HCT116 (cell line): Measurements from ENCODE around the gene PCDH9. TPM values are rescaled to one million over a fixed set of nuclear protein-coding genes. Genes with fewer than 3 reads are reported as not detected.

ENCODE experiments used
- ATAC-seq: fragments of 200-7000 bp; cut with Tn5 transposase; 2 replicates; pipeline ENCODE4 v1.9.1; 2020; ENCODE audit warnings: mild to moderate bottlenecking, moderate library complexity
- BruUV-seq: library from RNA; stranded (reverse); fragments of 400-500 nt; replicated peaks from 2 replicates; lab custom pipeline; 2021; lab: Mats Ljungman, UMichigan
- CTCF ChIA-PET: fragments of 300-600 bp; sonication (Branson Sonifier 250); formaldehyde crosslinking; loops from one replicate; lab custom pipeline; 2021; ENCODE audit warnings: antibody characterized with exemption; lab: Charles Lee
- POLR2A ChIA-PET: fragments of 300-600, 350-600 bp; sonication (Branson Sonifier 250); formaldehyde crosslinking; loops from one replicate; lab custom pipeline; 2021; ENCODE audit warnings: antibody characterized with exemption; lab: Charles Lee
- RAD21 ChIA-PET, 2 experiments: fragments of 300-600 bp; sonication (Branson Sonifier 250); formaldehyde crosslinking; loops; one replicate each; lab custom pipeline; 2023; ENCODE audit warnings: low total read pairs in 2 of 2; ENCODE audit not compliant: uncharacterized antibody in 2 of 2, unreplicated experiment in 2 of 2, low non-redundant PET in 1 of 2; lab: Charles Lee
- DNase-seq: peaks from one replicate; pipeline ENCODE4 v3.0.0-alpha.2; 2010; ENCODE audit warnings: low read depth, low spot score
- H2AFZ ChIP-seq: fragments of 200-600 bp; shearing (Covaris generic), sonication (generic); 2 replicates; pipeline ENCODE4 v1.6.1; 2017; ENCODE audit warnings: low read depth, mixed run types, mixed read lengths, antibody characterized with exemption, low read length; ENCODE audit not compliant: poor library complexity, severe bottlenecking
- H3K27ac ChIP-seq: 2 replicates; pipeline ENCODE4 v1.5.1; 2012; ENCODE audit warnings: low read depth, low read length
- H3K27me3 ChIP-seq: fragments of 200-600 bp; sonication (generic); 2 replicates; pipeline ENCODE4 v1.6.1; 2016; ENCODE audit warnings: mixed run types, low read length, mixed read lengths; ENCODE audit not compliant: insufficient read depth
- H3K36me3 ChIP-seq, 2 experiments: fragments of 200-500 bp in 1 of 2; fragments of 200-600 bp in 1 of 2; sonication (Bioruptor generic) in 1 of 2; sonication (generic) in 1 of 2; 2 replicates each; pipeline versions ENCODE4 v1.5.1 to v1.6.1; 2014 to 2016; ENCODE audit warnings: low read length in 2 of 2, inconsistent platforms in 1 of 2, mixed read lengths in 1 of 2, mixed run types in 1 of 2; ENCODE audit not compliant: insufficient read depth in 2 of 2, control insufficient read depth in 1 of 2
- H3K4me1 ChIP-seq, 2 experiments: fragments of 200-600 bp in 1 of 2; sonication (generic) in 1 of 2; 2 replicates each; pipeline versions ENCODE4 v1.5.1 to v1.6.1; 2012 to 2017; ENCODE audit warnings: low read length in 2 of 2, inconsistent platforms in 1 of 2, mild to moderate bottlenecking in 1 of 2, mixed read lengths in 1 of 2, mixed run types in 1 of 2, moderate library complexity in 1 of 2; ENCODE audit not compliant: insufficient read depth in 2 of 2, control insufficient read depth in 1 of 2
- H3K4me2 ChIP-seq: fragments of 200-600 bp; sonication (generic); 2 replicates; pipeline ENCODE4 v1.6.1; 2017; ENCODE audit warnings: mixed run types, low read length, mixed read lengths
- H3K4me3 ChIP-seq, 2 experiments: fragments of 200-600 bp in 1 of 2; sonication (generic) in 1 of 2; replicated peaks in 1 of 2; 2 replicates each; pipeline ENCODE4 v1.5.1; 2011 to 2016; ENCODE audit warnings: low read length in 2 of 2, control low read depth in 1 of 2, low read depth in 1 of 2, mild to moderate bottlenecking in 1 of 2, mixed read lengths in 1 of 2, mixed run types in 1 of 2
- H3K79me2 ChIP-seq: fragments of 200-600 bp; sonication (generic); 2 replicates; pipeline ENCODE4 v1.6.1; 2017; ENCODE audit warnings: mild to moderate bottlenecking, mixed run types, low read length, moderate library complexity, mixed read lengths; ENCODE audit not compliant: insufficient read depth
- H3K9ac ChIP-seq: fragments of 200-600 bp; sonication (generic); 2 replicates; pipeline ENCODE4 v1.6.1; 2016; ENCODE audit warnings: low read length, mixed read lengths
- H3K9me2 ChIP-seq: fragments of 200-600 bp; sonication (generic), shearing (Covaris generic); 2 replicates; pipeline ENCODE4 v1.6.1; 2017; ENCODE audit warnings: mixed run types, mild to moderate bottlenecking, moderate library complexity; ENCODE audit not compliant: insufficient read depth
- H3K9me3 ChIP-seq, 2 experiments: fragments of 200-500 bp in 1 of 2; fragments of 200-600 bp in 1 of 2; sonication (Bioruptor generic) in 1 of 2; sonication (generic) in 1 of 2; 2 replicates each; pipeline ENCODE4 v1.6.1; 2014 to 2017; ENCODE audit warnings: low read length in 2 of 2, mixed read lengths in 2 of 2, inconsistent platforms in 1 of 2, low read depth in 1 of 2, mild to moderate bottlenecking in 1 of 2, mixed run types in 1 of 2, moderate library complexity in 1 of 2; ENCODE audit not compliant: control insufficient read depth in 1 of 2, insufficient read depth in 1 of 2
- H4K20me1 ChIP-seq: fragments of 200-600 bp; sonication (generic), shearing (Covaris generic); 2 replicates; pipeline ENCODE4 v1.6.1; 2017; ENCODE audit warnings: mixed run types, mild to moderate bottlenecking, moderate library complexity; ENCODE audit not compliant: insufficient read depth
- CBX3 ChIP-seq: IDR thresholded peaks from 2 replicates; pipeline ENCODE4 v1.6.1; 2012; ENCODE audit warnings: low read depth
- CEBPB ChIP-seq: IDR thresholded peaks from 2 replicates; pipeline ENCODE4 v1.6.1; 2012; ENCODE audit warnings: low read depth
- CTCF ChIP-seq, 3 experiments: fragments of 200-600 bp in 1 of 3; sonication (generic) in 1 of 3; IDR thresholded peaks in 2 of 3; conservative IDR thresholded peaks in 1 of 3; 2 replicates each; pipeline ENCODE4 v1.5.1; 2012 to 2017; ENCODE audit warnings: low read depth in 2 of 3, low read length in 2 of 3, antibody characterized with exemption in 1 of 3, borderline replicate concordance in 1 of 3, control low read depth in 1 of 3, mild to moderate bottlenecking in 1 of 3, mixed read lengths in 1 of 3, mixed run types in 1 of 3, moderate library complexity in 1 of 3; ENCODE audit not compliant: insufficient read depth in 1 of 3
- EGR1 ChIP-seq: IDR thresholded peaks from 2 replicates; pipeline ENCODE4 v1.6.1; 2012; ENCODE audit warnings: low read depth
- ELF1 ChIP-seq: IDR thresholded peaks from 2 replicates; pipeline ENCODE4 v1.6.1; 2012; ENCODE audit warnings: low read depth, borderline replicate concordance
- FOSL1 ChIP-seq: IDR thresholded peaks from 2 replicates; pipeline ENCODE4 v1.6.1; 2012; ENCODE audit warnings: low read depth
- JUND ChIP-seq: IDR thresholded peaks from 2 replicates; pipeline ENCODE4 v1.6.1; 2012
- POLR2A ChIP-seq: IDR thresholded peaks from 2 replicates; pipeline ENCODE4 v1.7.0; 2011; ENCODE audit warnings: borderline replicate concordance; ENCODE audit not compliant: insufficient read depth, insufficient read length; ENCODE audit errors: extremely low read depth
- POLR2AphosphoS5 ChIP-seq: IDR thresholded peaks from 2 replicates; pipeline ENCODE4 v1.6.1; 2011; ENCODE audit warnings: mild to moderate bottlenecking, low read depth, low read length, moderate library complexity
- RAD21 ChIP-seq: IDR thresholded peaks from 2 replicates; pipeline ENCODE4 v1.6.1; 2012; ENCODE audit warnings: low read depth, mild to moderate bottlenecking
- REST ChIP-seq: IDR thresholded peaks from 2 replicates; pipeline ENCODE4 v1.6.1; 2012; ENCODE audit warnings: low read depth
- SIN3A ChIP-seq: IDR thresholded peaks from 2 replicates; pipeline ENCODE4 v1.6.1; 2012; ENCODE audit warnings: low read depth
- SP1 ChIP-seq: IDR thresholded peaks from 2 replicates; pipeline ENCODE4 v1.6.1; 2012; ENCODE audit warnings: low read depth
- SRF ChIP-seq: IDR thresholded peaks from 2 replicates; pipeline ENCODE4 v1.6.1; 2012; ENCODE audit warnings: low read depth
- TCF7L2 ChIP-seq: IDR thresholded peaks from 2 replicates; pipeline ENCODE4 v1.7.0; 2011; ENCODE audit warnings: borderline replicate concordance, inconsistent platforms; ENCODE audit not compliant: insufficient read depth, insufficient read length; ENCODE audit errors: extremely low read depth
- YY1 ChIP-seq: IDR thresholded peaks from 2 replicates; pipeline ENCODE4 v1.6.1; 2011; ENCODE audit warnings: low read length, low read depth, moderate library complexity, mild to moderate bottlenecking; ENCODE audit not compliant: insufficient replicate concordance; ENCODE audit errors: extremely low read depth
- ZBTB33 ChIP-seq: IDR thresholded peaks from 2 replicates; pipeline ENCODE4 v1.6.1; 2011; ENCODE audit warnings: mild to moderate bottlenecking, low read length, moderate library complexity; ENCODE audit not compliant: insufficient replicate concordance; ENCODE audit errors: extremely low read depth
- ZFX ChIP-seq: fragments of 450-650 bp; IDR thresholded peaks from 2 replicates; pipeline ENCODE4 v1.6.1; 2017
- ZNF274 ChIP-seq: fragments of 200-500 bp; sonication (Bioruptor generic); IDR thresholded peaks from 2 replicates; pipeline ENCODE4 v1.6.1; 2014; ENCODE audit warnings: mild to moderate bottlenecking, low read depth, low read length, inconsistent platforms
- intact Hi-C: fragments of 100-400 bp; cut with micrococcal nuclease; formaldehyde crosslinking; loops from 2 replicates; pipeline ENCODE4 v1.10.0; 2022
- total RNA-seq: library from RNA; stranded (reverse); gene quantifications from one replicate; pipeline ENCODE4 v1.2.1, GENCODE V29; 2021; ENCODE audit not compliant: unreplicated experiment
- TF ChIP-seq, protein P1 (sequence below): IDR thresholded peaks from 2 replicates; pipeline ENCODE4 v1.6.1; 2012

PCDH9 gene
- total RNA-seq, 1 experiment from 2014 or later = 0.02 TPM

DNA sequence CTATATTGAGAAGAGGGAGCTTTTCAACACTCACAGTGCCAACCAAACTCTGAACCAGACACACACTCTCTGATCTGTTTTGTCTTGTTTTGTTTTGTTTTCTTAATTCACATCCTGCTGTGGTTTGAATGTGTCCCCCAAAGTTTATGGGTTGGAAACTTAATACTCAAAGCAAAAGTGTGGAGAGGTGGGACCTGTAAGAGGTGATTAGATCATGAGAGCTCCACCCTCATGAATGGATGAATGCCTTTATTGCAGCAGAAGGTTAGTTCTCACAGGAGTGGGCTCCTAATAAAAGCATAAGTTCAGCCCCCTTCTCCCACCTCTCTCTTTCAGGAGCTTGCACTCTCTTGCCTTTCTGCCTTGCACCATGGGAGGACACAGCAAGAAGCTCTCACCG is 957.1 kb downstream of the PCDH9 start:
- intact Hi-C loops = no loop called here
- ChIA-PET RAD21 (no interaction called here), CTCF (no interaction called here), POLR2A (no interaction called here)
- H3K9ac ChIP-seq = no peak overlapping the region
- no peak overlapping the region for H2AFZ ChIP-seq
- H3K9me3 ChIP-seq = no peaks in the 10 kb centered on the region
- H4K20me1 ChIP-seq = no peaks in the 10 kb centered on the region
- no TSS peak for BruUV-seq
- DNase-seq (no peak), ATAC-seq (no peak)
- H3K36me3 ChIP-seq = no peaks in the 10 kb centered on the region
- H3K9me2 ChIP-seq = no peaks in the 10 kb centered on the region
- H3K27ac ChIP-seq = no peak overlapping the region
- TF ChIP-seq CBX3 = no peak
- no peak for TF ChIP-seq YY1
- no peak for TF ChIP-seq SP1
- TF ChIP-seq SRF = no peak
- no peak for TF ChIP-seq CEBPB
- no peak for TF ChIP-seq SIN3A
- TF ChIP-seq TCF7L2 = no peak
- no peak for TF ChIP-seq ZBTB33
- TF ChIP-seq ZNF274 = no peak
- no peak for TF ChIP-seq ELF1
- TF ChIP-seq RAD21 = no peak
- no peak for TF ChIP-seq JUND
- no peak for TF ChIP-seq REST
- TF ChIP-seq CTCF (IDR thresholded peaks at IDR 0.05 in 2 of 3, conservative IDR thresholded peaks at IDR 0.05 in 1 of 3; ENCODE audit: borderline replicate concordance in 1 of 3, insufficient read depth in 1 of 3, low read depth in 2 of 3, low read length in 2 of 3) = no peak
- TF ChIP-seq ZFX = no peak
- TF ChIP-seq FOSL1 = no peak
- no peak for TF ChIP-seq POLR2AphosphoS5
- no peak for TF ChIP-seq EGR1
- TF ChIP-seq, protein P1, sequence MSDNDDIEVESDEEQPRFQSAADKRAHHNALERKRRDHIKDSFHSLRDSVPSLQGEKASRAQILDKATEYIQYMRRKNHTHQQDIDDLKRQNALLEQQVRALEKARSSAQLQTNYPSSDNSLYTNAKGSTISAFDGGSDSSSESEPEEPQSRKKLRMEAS = no peak
- TF ChIP-seq POLR2A = no peak
- no peak overlapping the region for H3K4me3 ChIP-seq
- H3K4me1 ChIP-seq = no peaks in the 10 kb centered on the region
- H3K27me3 ChIP-seq = no peaks in the 10 kb centered on the region
- H3K4me2 ChIP-seq = no peak overlapping the region
- H3K79me2 ChIP-seq = no peaks in the 10 kb centered on the region
